Measurements from ENCODE around the gene TMEM184A.

DNA sequence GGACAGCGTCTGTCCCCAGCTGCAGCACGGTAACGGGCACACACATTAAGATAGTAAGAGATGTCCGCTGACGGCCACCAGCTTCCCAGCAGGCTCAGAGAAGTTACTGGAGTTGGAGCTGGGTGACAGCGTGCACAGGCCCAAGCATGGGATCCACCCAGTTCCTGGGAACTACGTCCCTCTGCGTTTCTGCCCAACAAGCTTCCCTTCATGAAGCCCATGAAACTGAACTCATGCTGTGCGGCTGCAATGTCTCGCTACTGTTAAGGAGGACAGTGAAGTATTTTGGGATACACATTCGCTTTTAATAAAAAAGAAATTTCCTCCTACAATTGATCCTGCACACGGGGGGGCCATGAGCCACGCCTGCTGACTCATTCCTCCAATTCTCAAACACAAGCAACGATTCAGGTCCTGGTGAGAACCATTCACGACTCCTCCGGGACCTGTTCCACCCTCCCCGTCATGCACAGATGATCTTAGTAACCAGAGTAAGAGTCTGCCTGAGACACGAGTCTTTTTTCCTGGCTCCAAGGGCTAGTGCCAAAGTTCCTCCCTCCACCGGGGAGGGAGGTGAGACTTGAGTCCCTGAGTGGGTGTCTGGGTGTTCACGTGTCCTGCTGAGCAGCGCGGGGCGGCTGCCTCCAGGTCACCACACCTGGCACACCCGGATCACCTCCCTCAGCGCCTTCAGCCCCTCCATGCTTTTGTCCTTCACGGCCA lies 11.2 kb upstream of the TMEM184A start:
- TF ChIP-seq, protein P1, sequence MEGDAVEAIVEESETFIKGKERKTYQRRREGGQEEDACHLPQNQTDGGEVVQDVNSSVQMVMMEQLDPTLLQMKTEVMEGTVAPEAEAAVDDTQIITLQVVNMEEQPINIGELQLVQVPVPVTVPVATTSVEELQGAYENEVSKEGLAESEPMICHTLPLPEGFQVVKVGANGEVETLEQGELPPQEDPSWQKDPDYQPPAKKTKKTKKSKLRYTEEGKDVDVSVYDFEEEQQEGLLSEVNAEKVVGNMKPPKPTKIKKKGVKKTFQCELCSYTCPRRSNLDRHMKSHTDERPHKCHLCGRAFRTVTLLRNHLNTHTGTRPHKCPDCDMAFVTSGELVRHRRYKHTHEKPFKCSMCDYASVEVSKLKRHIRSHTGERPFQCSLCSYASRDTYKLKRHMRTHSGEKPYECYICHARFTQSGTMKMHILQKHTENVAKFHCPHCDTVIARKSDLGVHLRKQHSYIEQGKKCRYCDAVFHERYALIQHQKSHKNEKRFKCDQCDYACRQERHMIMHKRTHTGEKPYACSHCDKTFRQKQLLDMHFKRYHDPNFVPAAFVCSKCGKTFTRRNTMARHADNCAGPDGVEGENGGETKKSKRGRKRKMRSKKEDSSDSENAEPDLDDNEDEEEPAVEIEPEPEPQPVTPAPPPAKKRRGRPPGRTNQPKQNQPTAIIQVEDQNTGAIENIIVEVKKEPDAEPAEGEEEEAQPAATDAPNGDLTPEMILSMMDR (IDR thresholded peaks at IDR 0.05) = no peak
- no peak for TF ChIP-seq POLR2A (IDR thresholded peaks at IDR 0.05)
- no peak for TF ChIP-seq POLR2AphosphoS5 (IDR thresholded peaks at IDR 0.05)
- TF ChIP-seq EP300 (IDR thresholded peaks at IDR 0.05) = no peak
